Measurements from ENCODE around the gene ZFP64.

DNA sequence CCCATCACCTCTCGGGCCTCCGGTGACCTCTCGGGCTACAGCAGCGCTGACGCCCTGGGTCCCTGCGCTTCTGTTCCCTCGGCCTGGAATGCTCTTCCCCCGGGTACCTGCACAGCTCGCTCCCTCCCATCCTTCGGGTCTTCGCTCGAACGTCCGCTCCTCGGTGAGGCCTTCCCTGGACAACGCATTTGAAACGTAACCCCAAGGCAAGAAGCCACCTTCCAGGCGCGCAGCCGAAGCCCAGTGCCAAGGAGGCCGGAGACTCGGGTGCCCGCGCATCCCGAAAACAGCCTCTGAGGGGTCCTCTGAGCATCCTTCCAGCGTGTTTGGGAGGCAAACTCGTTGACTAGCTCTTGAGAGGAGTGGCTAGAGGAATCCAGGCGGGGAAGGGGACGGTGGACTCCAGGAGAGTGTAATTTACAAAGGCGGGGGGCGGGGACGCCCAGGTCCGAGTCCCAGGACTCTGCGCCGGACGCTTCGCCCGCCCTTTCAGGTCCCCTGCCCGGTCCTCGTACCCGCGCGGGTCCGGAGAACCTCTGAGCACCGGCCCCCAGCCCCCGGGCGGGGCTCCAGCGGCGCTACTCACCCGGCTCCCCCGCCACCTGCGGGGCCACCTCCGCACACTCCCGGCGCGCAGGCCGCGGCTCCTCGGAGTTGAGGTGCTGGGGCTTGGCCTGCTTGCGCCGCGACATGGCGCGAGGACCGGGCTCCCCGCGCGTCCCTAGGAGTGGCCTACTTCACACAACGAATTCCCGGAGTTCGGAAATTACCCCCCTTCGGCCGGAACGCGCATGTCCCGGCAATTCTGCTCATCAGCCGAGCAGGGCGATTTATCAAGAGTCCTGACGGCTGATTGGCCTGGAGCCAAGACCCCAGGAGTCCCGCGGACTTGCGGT lies 86.8 kb downstream of the ZFP64 start:
- TF ChIP-seq, protein P1, sequence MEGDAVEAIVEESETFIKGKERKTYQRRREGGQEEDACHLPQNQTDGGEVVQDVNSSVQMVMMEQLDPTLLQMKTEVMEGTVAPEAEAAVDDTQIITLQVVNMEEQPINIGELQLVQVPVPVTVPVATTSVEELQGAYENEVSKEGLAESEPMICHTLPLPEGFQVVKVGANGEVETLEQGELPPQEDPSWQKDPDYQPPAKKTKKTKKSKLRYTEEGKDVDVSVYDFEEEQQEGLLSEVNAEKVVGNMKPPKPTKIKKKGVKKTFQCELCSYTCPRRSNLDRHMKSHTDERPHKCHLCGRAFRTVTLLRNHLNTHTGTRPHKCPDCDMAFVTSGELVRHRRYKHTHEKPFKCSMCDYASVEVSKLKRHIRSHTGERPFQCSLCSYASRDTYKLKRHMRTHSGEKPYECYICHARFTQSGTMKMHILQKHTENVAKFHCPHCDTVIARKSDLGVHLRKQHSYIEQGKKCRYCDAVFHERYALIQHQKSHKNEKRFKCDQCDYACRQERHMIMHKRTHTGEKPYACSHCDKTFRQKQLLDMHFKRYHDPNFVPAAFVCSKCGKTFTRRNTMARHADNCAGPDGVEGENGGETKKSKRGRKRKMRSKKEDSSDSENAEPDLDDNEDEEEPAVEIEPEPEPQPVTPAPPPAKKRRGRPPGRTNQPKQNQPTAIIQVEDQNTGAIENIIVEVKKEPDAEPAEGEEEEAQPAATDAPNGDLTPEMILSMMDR (conservative IDR thresholded peaks at IDR 0.05; ENCODE audit: low read depth, low read length) = no peak
- no peak for TF ChIP-seq EZH2 (IDR thresholded peaks at IDR 0.05; ENCODE audit: borderline replicate concordance, low read depth, low read length, poor library complexity, severe bottlenecking)
